Measurements from ENCODE around the gene PAPSS2.

DNA sequence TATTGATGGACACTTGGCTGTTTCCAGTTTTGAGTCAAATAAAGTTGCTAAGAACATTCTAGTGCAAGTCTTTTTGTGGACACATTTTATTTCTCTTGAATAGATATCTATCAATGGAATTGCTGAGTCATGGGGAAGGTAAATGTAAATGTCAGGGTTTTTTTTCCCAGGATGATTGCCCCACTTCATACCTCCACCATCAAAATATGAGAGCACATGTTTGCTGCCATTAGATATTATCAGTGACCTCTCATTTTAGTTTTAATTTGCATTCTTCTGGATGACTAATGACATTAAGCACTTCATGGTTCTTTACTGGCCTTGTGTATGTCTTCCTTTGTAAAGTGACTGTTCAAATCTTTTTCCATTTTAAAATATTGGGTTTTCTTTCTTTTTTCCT, 45.7 kb downstream of the PAPSS2 start:
- TF ChIP-seq, protein P1, sequence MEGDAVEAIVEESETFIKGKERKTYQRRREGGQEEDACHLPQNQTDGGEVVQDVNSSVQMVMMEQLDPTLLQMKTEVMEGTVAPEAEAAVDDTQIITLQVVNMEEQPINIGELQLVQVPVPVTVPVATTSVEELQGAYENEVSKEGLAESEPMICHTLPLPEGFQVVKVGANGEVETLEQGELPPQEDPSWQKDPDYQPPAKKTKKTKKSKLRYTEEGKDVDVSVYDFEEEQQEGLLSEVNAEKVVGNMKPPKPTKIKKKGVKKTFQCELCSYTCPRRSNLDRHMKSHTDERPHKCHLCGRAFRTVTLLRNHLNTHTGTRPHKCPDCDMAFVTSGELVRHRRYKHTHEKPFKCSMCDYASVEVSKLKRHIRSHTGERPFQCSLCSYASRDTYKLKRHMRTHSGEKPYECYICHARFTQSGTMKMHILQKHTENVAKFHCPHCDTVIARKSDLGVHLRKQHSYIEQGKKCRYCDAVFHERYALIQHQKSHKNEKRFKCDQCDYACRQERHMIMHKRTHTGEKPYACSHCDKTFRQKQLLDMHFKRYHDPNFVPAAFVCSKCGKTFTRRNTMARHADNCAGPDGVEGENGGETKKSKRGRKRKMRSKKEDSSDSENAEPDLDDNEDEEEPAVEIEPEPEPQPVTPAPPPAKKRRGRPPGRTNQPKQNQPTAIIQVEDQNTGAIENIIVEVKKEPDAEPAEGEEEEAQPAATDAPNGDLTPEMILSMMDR (IDR thresholded peaks at IDR 0.05; ENCODE audit: insufficient read depth, low read length) = no peak
- TF ChIP-seq POLR2AphosphoS5 (IDR thresholded peaks at IDR 0.05; ENCODE audit: low read depth) = no peak
- TF ChIP-seq SPI1 (IDR thresholded peaks at IDR 0.05; ENCODE audit: borderline replicate concordance, low read depth) = no peak
- TF ChIP-seq GABPA (IDR thresholded peaks at IDR 0.05; ENCODE audit: low read depth) = no peak
- TF ChIP-seq, protein P2, sequence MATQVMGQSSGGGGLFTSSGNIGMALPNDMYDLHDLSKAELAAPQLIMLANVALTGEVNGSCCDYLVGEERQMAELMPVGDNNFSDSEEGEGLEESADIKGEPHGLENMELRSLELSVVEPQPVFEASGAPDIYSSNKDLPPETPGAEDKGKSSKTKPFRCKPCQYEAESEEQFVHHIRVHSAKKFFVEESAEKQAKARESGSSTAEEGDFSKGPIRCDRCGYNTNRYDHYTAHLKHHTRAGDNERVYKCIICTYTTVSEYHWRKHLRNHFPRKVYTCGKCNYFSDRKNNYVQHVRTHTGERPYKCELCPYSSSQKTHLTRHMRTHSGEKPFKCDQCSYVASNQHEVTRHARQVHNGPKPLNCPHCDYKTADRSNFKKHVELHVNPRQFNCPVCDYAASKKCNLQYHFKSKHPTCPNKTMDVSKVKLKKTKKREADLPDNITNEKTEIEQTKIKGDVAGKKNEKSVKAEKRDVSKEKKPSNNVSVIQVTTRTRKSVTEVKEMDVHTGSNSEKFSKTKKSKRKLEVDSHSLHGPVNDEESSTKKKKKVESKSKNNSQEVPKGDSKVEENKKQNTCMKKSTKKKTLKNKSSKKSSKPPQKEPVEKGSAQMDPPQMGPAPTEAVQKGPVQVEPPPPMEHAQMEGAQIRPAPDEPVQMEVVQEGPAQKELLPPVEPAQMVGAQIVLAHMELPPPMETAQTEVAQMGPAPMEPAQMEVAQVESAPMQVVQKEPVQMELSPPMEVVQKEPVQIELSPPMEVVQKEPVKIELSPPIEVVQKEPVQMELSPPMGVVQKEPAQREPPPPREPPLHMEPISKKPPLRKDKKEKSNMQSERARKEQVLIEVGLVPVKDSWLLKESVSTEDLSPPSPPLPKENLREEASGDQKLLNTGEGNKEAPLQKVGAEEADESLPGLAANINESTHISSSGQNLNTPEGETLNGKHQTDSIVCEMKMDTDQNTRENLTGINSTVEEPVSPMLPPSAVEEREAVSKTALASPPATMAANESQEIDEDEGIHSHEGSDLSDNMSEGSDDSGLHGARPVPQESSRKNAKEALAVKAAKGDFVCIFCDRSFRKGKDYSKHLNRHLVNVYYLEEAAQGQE (IDR thresholded peaks at IDR 0.05; ENCODE audit: insufficient replicate concordance, low read depth) = no peak

Measured in HL-60 (cell line).